Neural progenitor cell (in vitro differentiated cells): ENCODE results near the gene BCHE. TPM values are rescaled to one million over a fixed set of nuclear protein-coding genes. Genes with fewer than 3 reads are reported as not detected.

ENCODE experiments used
- DNase-seq: peaks from one replicate; pipeline ENCODE4 v3.0.0-alpha.2; 2016; ENCODE audit warnings: low spot score
- H2AFZ ChIP-seq: fragments of 200-600 bp; sonication (generic); replicated peaks from 2 replicates; pipeline ENCODE4 v1.6.1; 2016; ENCODE audit warnings: antibody characterized with exemption
- H3F3A ChIP-seq: fragments of 200-600 bp; sonication (generic); 2 replicates; pipeline ENCODE4 v1.6.1; 2016; ENCODE audit warnings: antibody characterized with exemption, low read depth
- H3K27ac ChIP-seq: fragments of 200-600 bp; sonication (generic); 2 replicates; pipeline ENCODE4 v1.5.1; 2016; ENCODE audit warnings: mild to moderate bottlenecking
- H3K27me3 ChIP-seq: fragments of 200-600 bp; sonication (generic); 2 replicates; pipeline ENCODE4 v1.6.1; 2016; ENCODE audit warnings: mild to moderate bottlenecking, moderate library complexity
- H3K36me3 ChIP-seq: fragments of 200-600 bp; sonication (generic); 2 replicates; pipeline ENCODE4 v1.5.1; 2016
- H3K4me1 ChIP-seq: fragments of 200-600 bp; sonication (generic); 2 replicates; pipeline ENCODE4 v1.6.1; 2016; ENCODE audit warnings: mixed run types
- H3K4me2 ChIP-seq: fragments of 200-600 bp; sonication (generic); 2 replicates; pipeline ENCODE4 v1.6.1; 2016
- H3K4me3 ChIP-seq: fragments of 200-600 bp; sonication (generic); 2 replicates; pipeline ENCODE4 v1.5.1; 2016
- H3K79me2 ChIP-seq: fragments of 200-600 bp; sonication (generic); 2 replicates; pipeline ENCODE4 v1.6.1; 2016; ENCODE audit warnings: low read depth
- H3K9ac ChIP-seq: fragments of 200-600 bp; sonication (generic); 2 replicates; pipeline ENCODE4 v1.6.1; 2016
- H3K9me3 ChIP-seq: fragments of 200-600 bp; sonication (generic); 2 replicates; pipeline ENCODE4 v1.5.1; 2016; ENCODE audit warnings: low read depth
- H4K20me1 ChIP-seq: fragments of 200-600 bp; sonication (generic); 2 replicates; pipeline ENCODE4 v1.6.1; 2016; ENCODE audit warnings: low read depth
- H3K27ac Mint-ChIP-seq: 3 replicates; pipeline ENCODE4 v1.8.0; 2021; ENCODE audit warnings: mixed read lengths
- H3K27me3 Mint-ChIP-seq: 2 replicates; pipeline ENCODE4 v1.8.0; 2022; ENCODE audit warnings: low read depth, mild to moderate bottlenecking, inconsistent platforms, moderate library complexity, mixed read lengths; ENCODE audit not compliant: insufficient read depth
- H3K36me3 Mint-ChIP-seq: 3 replicates; pipeline ENCODE4 v1.8.0; 2021; ENCODE audit warnings: mixed read lengths
- H3K4me1 Mint-ChIP-seq: 3 replicates; pipeline ENCODE4 v1.8.0; 2021; ENCODE audit warnings: mixed read lengths
- H3K4me3 Mint-ChIP-seq: 3 replicates; pipeline ENCODE4 v1.8.0; 2021; ENCODE audit warnings: mild to moderate bottlenecking, moderate library complexity, mixed read lengths
- H3K9me3 Mint-ChIP-seq: 3 replicates; pipeline ENCODE4 v1.8.0; 2020; ENCODE audit warnings: mixed read lengths
- CTCF ChIP-seq: fragments of 200-600 bp; sonication (generic); IDR thresholded peaks from 2 replicates; pipeline ENCODE4 v1.5.1; 2017; ENCODE audit warnings: antibody characterized with exemption, mild to moderate bottlenecking
- EZH2 ChIP-seq: fragments of 200-600 bp; sonication (generic); IDR thresholded peaks from 2 replicates; pipeline ENCODE4 v1.6.1; 2017; ENCODE audit warnings: antibody characterized with exemption, mild to moderate bottlenecking, moderate library complexity
- EZH2phosphoT487 ChIP-seq: fragments of 200-600 bp; sonication (generic); IDR thresholded peaks from 2 replicates; pipeline ENCODE4 v1.6.1; 2017; ENCODE audit warnings: antibody characterized with exemption
- total RNA-seq: library from RNA; depleted of rRNA; stranded (reverse); fragments of >200 nt; gene quantifications from 2 replicates; pipeline ENCODE4 v1.2.3, GENCODE V29; 2015; ENCODE audit warnings: low replicate concordance

Gene BCHE
- total RNA-seq, 1 donor from 2014 or later = 15.2 TPM

- Histone ChIP-seq H3K4me3 (no peak overlapping the region), H2AFZ (no peak overlapping the region), H3K9ac (no peak overlapping the region), H3K27me3 (no peaks in the 10 kb centered on the region), H3K36me3 (no peaks in the 10 kb centered on the region), H4K20me1 (no peaks in the 10 kb centered on the region), H3K79me2 (no peaks in the 10 kb centered on the region), H3K27ac (no peak overlapping the region), H3K4me2 (no peak overlapping the region), H3K9me3 (no peaks in the 10 kb centered on the region), H3F3A (no peaks in the 10 kb centered on the region), H3K4me1 (no peaks in the 10 kb centered on the region)
- Mint-ChIP-seq H3K4me1 (no peaks in the 10 kb centered on the region), H3K27ac (no peak overlapping the region), H3K27me3 (no peaks in the 10 kb centered on the region), H3K9me3 (no peaks in the 10 kb centered on the region), H3K4me3 (no peak overlapping the region), H3K36me3 (no peaks in the 10 kb centered on the region)
- no peak for DNase-seq
- TF ChIP-seq EZH2phosphoT487 (no peak), CTCF (no peak), EZH2 (no peak)
Measured at GRCh38 chr3:165744025-165744424, 93.2 kb downstream of the BCHE start.

GRCh38 chr3:165742351-165742750, 94.9 kb downstream of the BCHE start:
- no peaks in the 10 kb centered on the region for H3K27me3 ChIP-seq
- H3K79me2 ChIP-seq = no peaks in the 10 kb centered on the region
- no peaks in the 10 kb centered on the region for H4K20me1 ChIP-seq
- H3K9me3 Mint-ChIP-seq = no peaks in the 10 kb centered on the region
- H3F3A ChIP-seq = no peaks in the 10 kb centered on the region
- no peaks in the 10 kb centered on the region for H3K9me3 ChIP-seq
- no peak overlapping the region for H3K4me2 ChIP-seq
- H3K27ac Mint-ChIP-seq = no peak overlapping the region
- H3K4me3 ChIP-seq = no peak overlapping the region
- no peaks in the 10 kb centered on the region for H3K4me1 ChIP-seq
- no peak overlapping the region for H3K9ac ChIP-seq
- no peak for DNase-seq
- H3K36me3 Mint-ChIP-seq = no peaks in the 10 kb centered on the region
- no peaks in the 10 kb centered on the region for H3K36me3 ChIP-seq
- no peak overlapping the region for H2AFZ ChIP-seq
- H3K27me3 Mint-ChIP-seq = no peaks in the 10 kb centered on the region
- no peaks in the 10 kb centered on the region for H3K4me1 Mint-ChIP-seq
- H3K27ac ChIP-seq = no peak overlapping the region
- TF ChIP-seq EZH2phosphoT487 (no peak), CTCF (no peak), EZH2 (no peak)
- H3K4me3 Mint-ChIP-seq = no peak overlapping the region

GRCh38 chr3:165729756-165730155, 107.5 kb downstream of the BCHE start:
- DNase-seq = no peak
- H4K20me1 ChIP-seq = no peaks in the 10 kb centered on the region
- Mint-ChIP-seq H3K4me1 (no peaks in the 10 kb centered on the region), H3K36me3 (no peaks in the 10 kb centered on the region), H3K4me3 (no peak overlapping the region), H3K27me3 (no peaks in the 10 kb centered on the region), H3K9me3 (peaks cover 3% of the 10 kb centered on the region), H3K27ac (no peak overlapping the region)
- H3K9me3 ChIP-seq = no peaks in the 10 kb centered on the region
- H3K4me1 ChIP-seq = no peaks in the 10 kb centered on the region
- no peak for TF ChIP-seq CTCF
- no peak for TF ChIP-seq EZH2
- TF ChIP-seq EZH2phosphoT487 = no peak
- H2AFZ ChIP-seq = no peak overlapping the region
- no peaks in the 10 kb centered on the region for H3F3A ChIP-seq
- no peak overlapping the region for H3K9ac ChIP-seq
- H3K4me2 ChIP-seq = no peak overlapping the region
- H3K36me3 ChIP-seq = no peaks in the 10 kb centered on the region
- no peaks in the 10 kb centered on the region for H3K79me2 ChIP-seq
- no peak overlapping the region for H3K27ac ChIP-seq
- no peaks in the 10 kb centered on the region for H3K27me3 ChIP-seq
- no peak overlapping the region for H3K4me3 ChIP-seq

- Histone ChIP-seq H3F3A (no peaks in the 10 kb centered on the region), H3K9me3 (no peaks in the 10 kb centered on the region), H3K27ac (no peak overlapping the region), H2AFZ (no peak overlapping the region), H3K4me2 (no peak overlapping the region), H3K9ac (no peak overlapping the region), H3K36me3 (no peaks in the 10 kb centered on the region), H4K20me1 (no peaks in the 10 kb centered on the region), H3K27me3 (no peaks in the 10 kb centered on the region), H3K4me1 (no peaks in the 10 kb centered on the region), H3K4me3 (no peak overlapping the region), H3K79me2 (no peaks in the 10 kb centered on the region)
- H3K4me3 Mint-ChIP-seq = no peak overlapping the region
- no peak overlapping the region for H3K27ac Mint-ChIP-seq
- DNase-seq = no peak
- no peaks in the 10 kb centered on the region for H3K9me3 Mint-ChIP-seq
- H3K27me3 Mint-ChIP-seq = no peaks in the 10 kb centered on the region
- no peaks in the 10 kb centered on the region for H3K36me3 Mint-ChIP-seq
- TF ChIP-seq EZH2phosphoT487 (no peak), EZH2 (no peak), CTCF (no peak)
- no peaks in the 10 kb centered on the region for H3K4me1 Mint-ChIP-seq
Measured at GRCh38 chr3:165728924-165729323, 108.3 kb downstream of the BCHE start.
